GM19193 (cell line): ENCODE measurements around the gene GPHN.

Source experiments
- POLR2A ChIP-seq: IDR thresholded peaks from 4 replicates; pipeline ENCODE4 v1.6.1; 2011; ENCODE audit not compliant: insufficient read depth, insufficient read length; ENCODE audit errors: extremely low read depth

GPHN gene

GRCh38 chr14:66507722-66508546 lies at the start of gene GPHN:
GPHN (plus strand) TSS chr14:66508147.
- TF ChIP-seq POLR2A = peak; percentile 83

GRCh38 chr14:66459603-66460002 lies 48.3 kb upstream of the GPHN start:
- no peak for TF ChIP-seq POLR2A

- no peak for TF ChIP-seq POLR2A
These were observed 43.7 kb upstream of the GPHN start for GRCh38 chr14:66464261-66464660.

- no peak for TF ChIP-seq POLR2A
These were observed 39.1 kb upstream of the GPHN start for GRCh38 chr14:66468778-66469367.

GRCh38 chr14:66471584-66471983 lies 36.4 kb upstream of the GPHN start:
- TF ChIP-seq POLR2A = no peak

GRCh38 chr14:66472251-66472650 lies 35.7 kb upstream of the GPHN start:
- no peak for TF ChIP-seq POLR2A

GRCh38 chr14:66473223-66473622 lies 34.7 kb upstream of the GPHN start:
- no peak for TF ChIP-seq POLR2A

- TF ChIP-seq POLR2A = no peak
These were observed 31.0 kb upstream of the GPHN start for GRCh38 chr14:66476964-66477363.

- TF ChIP-seq POLR2A = no peak
These were observed 30.4 kb upstream of the GPHN start for GRCh38 chr14:66477567-66477966.

GRCh38 chr14:66482873-66483272 lies 25.1 kb upstream of the GPHN start:
- no peak for TF ChIP-seq POLR2A

GRCh38 chr14:66483322-66483721 lies 24.6 kb upstream of the GPHN start:
- no peak for TF ChIP-seq POLR2A

- TF ChIP-seq POLR2A = no peak
These were observed 22.9 kb upstream of the GPHN start for GRCh38 chr14:66485029-66485428.

GRCh38 chr14:66485910-66486421 lies 22.0 kb upstream of the GPHN start, which contains the start of gene CCDC196:
CCDC196 (plus strand) TSS chr14:66486371; CDS start chr14:66486503, 132 bp downstream.
- no peak for TF ChIP-seq POLR2A

- TF ChIP-seq POLR2A = no peak
These were observed 20.8 kb upstream of the GPHN start for GRCh38 chr14:66487164-66487563.

- no peak for TF ChIP-seq POLR2A
These were observed 17.5 kb upstream of the GPHN start for GRCh38 chr14:66490143-66491111.
